Liver (tissue), 3 donors: ENCODE measurements around the gene ZNF592.

Experiments
- ATF3 ChIP-seq: IDR thresholded peaks from 2 replicates; pipeline ENCODE4 v1.6.1; 2016; ENCODE audit warnings: antibody characterized with exemption
- EGR1 ChIP-seq, 2 donors: IDR thresholded peaks; 2 replicates each; pipeline ENCODE4 v1.6.1; 2016 to 2018; ENCODE audit warnings: antibody characterized with exemption in 2 of 2, low read depth in 2 of 2
- HNF4A ChIP-seq, 2 donors: conservative IDR thresholded peaks; 2 replicates each; pipeline ENCODE4 v1.6.1; 2016; ENCODE audit warnings: antibody characterized with exemption in 2 of 2, mild to moderate bottlenecking in 2 of 2
- HNF4G ChIP-seq: IDR thresholded peaks from 2 replicates; pipeline ENCODE4 v1.6.1; 2016; ENCODE audit warnings: antibody characterized with exemption
- JUND ChIP-seq, 2 donors: IDR thresholded peaks; 2 replicates each; pipeline ENCODE4 v1.6.1; 2016; ENCODE audit warnings: antibody characterized with exemption in 2 of 2
- RAD21 ChIP-seq, 2 donors: IDR thresholded peaks; 2 replicates each; pipeline ENCODE4 v1.6.1; 2016; ENCODE audit warnings: antibody characterized with exemption in 2 of 2, mild to moderate bottlenecking in 2 of 2
- REST ChIP-seq: IDR thresholded peaks from 2 replicates; pipeline ENCODE4 v1.6.1; 2016; ENCODE audit warnings: antibody characterized with exemption, mild to moderate bottlenecking
- RXRA ChIP-seq, 2 donors: IDR thresholded peaks; 2 replicates each; pipeline ENCODE4 v1.6.1; 2017 to 2018; ENCODE audit warnings: antibody characterized with exemption in 2 of 2, mild to moderate bottlenecking in 1 of 2
- SP1 ChIP-seq: IDR thresholded peaks from 2 replicates; pipeline ENCODE4 v1.6.1; 2018; ENCODE audit warnings: antibody characterized with exemption, mild to moderate bottlenecking
- TAF1 ChIP-seq: conservative IDR thresholded peaks from 2 replicates; pipeline ENCODE4 v1.6.1; 2016; ENCODE audit warnings: antibody characterized with exemption, mild to moderate bottlenecking
- YY1 ChIP-seq: IDR thresholded peaks from 2 replicates; pipeline ENCODE4 v1.6.1; 2016; ENCODE audit warnings: antibody characterized with exemption, mild to moderate bottlenecking
- ZBTB33 ChIP-seq: IDR thresholded peaks from 2 replicates; pipeline ENCODE4 v1.6.1; 2016; ENCODE audit warnings: antibody characterized with exemption
- TF ChIP-seq, protein P1 (sequence below): fragments of 150-350 bp; IDR thresholded peaks from 2 replicates; pipeline ENCODE4 v1.5.1; 2017; ENCODE audit warnings: improper control_type of control experiment, low read depth, low read length; ENCODE audit not compliant: missing input control
- TF ChIP-seq, protein P2 (sequence below): IDR thresholded peaks from 2 replicates; pipeline ENCODE4 v1.6.1; 2016; ENCODE audit warnings: antibody characterized with exemption
- donor health status: healthy.
- donor health status: healthy.

DNA sequence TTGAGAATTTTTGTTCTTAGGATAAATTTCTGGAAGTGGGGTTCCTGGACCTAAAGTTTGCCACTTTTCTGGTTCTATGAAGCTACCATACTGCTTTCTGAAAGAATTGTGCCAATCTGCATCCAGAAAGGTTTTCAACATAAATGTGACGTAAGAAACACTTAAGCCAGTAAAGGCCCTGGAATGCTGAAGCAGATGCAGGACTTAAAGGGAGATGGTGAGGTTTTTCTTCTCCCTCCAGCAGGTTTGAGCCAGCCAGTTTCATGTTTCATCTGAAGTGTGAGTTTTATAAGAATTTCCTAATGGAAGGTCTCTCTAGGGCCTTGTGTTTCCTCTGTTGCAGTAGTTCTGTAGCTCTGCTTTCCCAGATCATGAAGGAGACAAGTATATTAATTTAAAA is 33.1 kb downstream of the ZNF592 start:
- TF ChIP-seq, protein P1, sequence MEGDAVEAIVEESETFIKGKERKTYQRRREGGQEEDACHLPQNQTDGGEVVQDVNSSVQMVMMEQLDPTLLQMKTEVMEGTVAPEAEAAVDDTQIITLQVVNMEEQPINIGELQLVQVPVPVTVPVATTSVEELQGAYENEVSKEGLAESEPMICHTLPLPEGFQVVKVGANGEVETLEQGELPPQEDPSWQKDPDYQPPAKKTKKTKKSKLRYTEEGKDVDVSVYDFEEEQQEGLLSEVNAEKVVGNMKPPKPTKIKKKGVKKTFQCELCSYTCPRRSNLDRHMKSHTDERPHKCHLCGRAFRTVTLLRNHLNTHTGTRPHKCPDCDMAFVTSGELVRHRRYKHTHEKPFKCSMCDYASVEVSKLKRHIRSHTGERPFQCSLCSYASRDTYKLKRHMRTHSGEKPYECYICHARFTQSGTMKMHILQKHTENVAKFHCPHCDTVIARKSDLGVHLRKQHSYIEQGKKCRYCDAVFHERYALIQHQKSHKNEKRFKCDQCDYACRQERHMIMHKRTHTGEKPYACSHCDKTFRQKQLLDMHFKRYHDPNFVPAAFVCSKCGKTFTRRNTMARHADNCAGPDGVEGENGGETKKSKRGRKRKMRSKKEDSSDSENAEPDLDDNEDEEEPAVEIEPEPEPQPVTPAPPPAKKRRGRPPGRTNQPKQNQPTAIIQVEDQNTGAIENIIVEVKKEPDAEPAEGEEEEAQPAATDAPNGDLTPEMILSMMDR, result no peak
- TF ChIP-seq, protein P2, sequence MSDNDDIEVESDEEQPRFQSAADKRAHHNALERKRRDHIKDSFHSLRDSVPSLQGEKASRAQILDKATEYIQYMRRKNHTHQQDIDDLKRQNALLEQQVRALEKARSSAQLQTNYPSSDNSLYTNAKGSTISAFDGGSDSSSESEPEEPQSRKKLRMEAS, result no peak
- TF ChIP-seq YY1, result no peak
- TF ChIP-seq RAD21 (IDR thresholded peaks at IDR 0.05), result no peak
- TF ChIP-seq JUND (IDR thresholded peaks at IDR 0.05), result no peak
- no peak for TF ChIP-seq ATF3
- TF ChIP-seq REST, result no peak
- TF ChIP-seq RXRA (IDR thresholded peaks at IDR 0.05), result no peak
- no peak for TF ChIP-seq EGR1 (IDR thresholded peaks at IDR 0.05; ENCODE audit: low read depth in 2 of 2)
- TF ChIP-seq ZBTB33, result no peak
- no peak for TF ChIP-seq SP1
- no peak for TF ChIP-seq TAF1
- no peak for TF ChIP-seq HNF4G
- no peak for TF ChIP-seq HNF4A (conservative IDR thresholded peaks at IDR 0.05)
